Endothelial cell of umbilical vein (primary cell): ENCODE measurements around the gene SYNPR. TPM values are rescaled to one million over a fixed set of nuclear protein-coding genes. Genes with fewer than 3 reads are reported as not detected.

ENCODE experiments used
- BruUV-seq: library from RNA; stranded (reverse); fragments of 400-500 nt; replicated peaks from 2 replicates; lab custom pipeline; 2021; lab: Mats Ljungman, UMichigan
- CTCF ChIA-PET: fragments of 300-600, 350-600 bp; sonication (Branson Sonifier 250); formaldehyde crosslinking; loops from one replicate; lab custom pipeline; 2021; ENCODE audit warnings: antibody characterized with exemption, inconsistent platforms; lab: Charles Lee
- POLR2A ChIA-PET: fragments of 300-600, 350-600 bp; sonication (Branson Sonifier 250); formaldehyde crosslinking; loops from one replicate; lab custom pipeline; 2021; ENCODE audit warnings: antibody characterized with exemption, inconsistent platforms; lab: Charles Lee
- DNase-seq: peaks from one replicate; pipeline ENCODE4 v3.0.0-alpha.2; 2011; ENCODE audit warnings: low read depth, low spot score
- FAIRE-seq: peaks from 2 replicates; lab custom pipeline; 2011; peaks lifted over from hg19 to GRCh38; lab: Jason Lieb, UNC
- H2AFZ ChIP-seq: 2 replicates; pipeline ENCODE4 v1.6.0; 2012; ENCODE audit warnings: low read depth, low read length, control low read depth, inconsistent platforms
- H3K27ac ChIP-seq: 2 replicates; pipeline ENCODE4 v1.5.1; 2011; ENCODE audit warnings: low read depth, mild to moderate bottlenecking, control low read depth, low read length, moderate library complexity; ENCODE audit not compliant: insufficient read depth
- H3K27me3 ChIP-seq, 2 experiments: 2 replicates each; pipeline versions ENCODE4 v1.6.0 to v1.6.1; 2011; ENCODE audit warnings: low read length in 2 of 2, mixed read lengths in 1 of 2; ENCODE audit not compliant: control insufficient read depth in 2 of 2, insufficient read depth in 2 of 2
- H3K36me3 ChIP-seq, 2 experiments: 2 replicates in 1 of 2; 3 replicates in 1 of 2; pipeline ENCODE4 v1.5.1; 2011; ENCODE audit warnings: low read length in 2 of 2, mild to moderate bottlenecking in 1 of 2, moderate library complexity in 1 of 2; ENCODE audit not compliant: control insufficient read depth in 2 of 2, insufficient read depth in 2 of 2; ENCODE audit errors: extremely low read depth in 1 of 2
- H3K4me1 ChIP-seq: 3 replicates; pipeline ENCODE4 v1.5.1; 2011; ENCODE audit warnings: mild to moderate bottlenecking, low read length; ENCODE audit not compliant: control insufficient read depth, insufficient read depth; ENCODE audit errors: extremely low read depth
- H3K4me2 ChIP-seq: 2 replicates; pipeline ENCODE4 v1.6.1; 2011; ENCODE audit warnings: low read length, control low read depth, mixed read lengths; ENCODE audit not compliant: insufficient read depth
- H3K4me3 ChIP-seq, 3 experiments: fragments of 200-600 bp in 1 of 3; sonication (generic), shearing (Covaris generic) in 1 of 3; replicated peaks in 1 of 3; 2 replicates each; pipeline ENCODE4 v1.5.1; 2011 to 2016; ENCODE audit warnings: control low read depth in 3 of 3, low read length in 3 of 3, mild to moderate bottlenecking in 2 of 3, inconsistent platforms in 1 of 3, low read depth in 1 of 3, moderate library complexity in 1 of 3; ENCODE audit not compliant: insufficient read depth in 1 of 3
- H3K79me2 ChIP-seq: 2 replicates; pipeline ENCODE4 v1.6.0; 2012; ENCODE audit warnings: low read length, inconsistent platforms; ENCODE audit not compliant: control insufficient read depth, insufficient read depth
- H3K9ac ChIP-seq: replicated peaks from 2 replicates; pipeline ENCODE3; 2011; ENCODE audit warnings: low read length, control low read depth; ENCODE audit not compliant: insufficient read depth; ENCODE audit errors: extremely low read depth
- H3K9me1 ChIP-seq: replicated peaks from 3 replicates; pipeline ENCODE4 v1.6.0; 2011; ENCODE audit warnings: mild to moderate bottlenecking, low read length; ENCODE audit not compliant: control insufficient read depth, insufficient read depth; ENCODE audit errors: extremely low read depth
- H3K9me3 ChIP-seq: replicated peaks from 2 replicates; pipeline ENCODE4 v1.5.1; 2012; ENCODE audit warnings: low read length, inconsistent platforms; ENCODE audit not compliant: control insufficient read depth, insufficient read depth
- H4K20me1 ChIP-seq: replicated peaks from 2 replicates; pipeline ENCODE3; 2011; ENCODE audit warnings: mild to moderate bottlenecking, low read length; ENCODE audit not compliant: control insufficient read depth, insufficient read depth; ENCODE audit errors: extremely low read depth
- GATA2 ChIP-seq: IDR thresholded peaks from 2 replicates; pipeline ENCODE4 v1.7.0; 2011; ENCODE audit warnings: low read depth, mild to moderate bottlenecking, moderate library complexity, mixed read lengths, low read length; ENCODE audit not compliant: insufficient read length, insufficient read depth
- JUN ChIP-seq: IDR thresholded peaks from 2 replicates; pipeline ENCODE4 v1.6.1; 2011; ENCODE audit warnings: borderline replicate concordance, low read depth; ENCODE audit not compliant: insufficient read length, insufficient read depth
- MYC ChIP-seq: IDR thresholded peaks from one replicate; pipeline ENCODE4 v1.6.1; 2011; ENCODE audit warnings: mild to moderate bottlenecking, low read depth, low read length
- POLR2AphosphoS5 ChIP-seq: IDR thresholded peaks from 2 replicates; pipeline ENCODE4 v1.6.1; 2012; ENCODE audit warnings: low read depth, mild to moderate bottlenecking, control low read depth, low read length, moderate library complexity; ENCODE audit not compliant: insufficient read depth
- dilution Hi-C: fragments of 300-500 bp; cut with MboI; formaldehyde crosslinking; loops from one replicate; pipeline ENCODE4 v1.15.0; 2019; ENCODE audit warnings: low sequenced_read_pairs; ENCODE audit not compliant: extremely low pct_ligation_motif_present
- intact Hi-C: fragments of 100-400 bp; cut with micrococcal nuclease; formaldehyde crosslinking; loops from one replicate; pipeline ENCODE4 v1.10.0; 2022
- polyA plus RNA-seq, 4 experiments: library from polyadenylated mRNA; depleted of rRNA in 3 of 4; stranded (reverse) in 3 of 4; unstranded in 1 of 4; fragments of >200 nt; gene quantifications; 2 replicates each; pipeline versions ENCODE4 v1.2.1 to v1.2.3, GENCODE V29; 2011 to 2012; ENCODE audit warnings: missing spikeins in 1 of 4
- total RNA-seq: library from RNA; stranded (reverse); gene quantifications from 2 replicates; pipeline ENCODE4 v1.2.3, GENCODE V29; 2021
- TF ChIP-seq, protein P1 (sequence below): IDR thresholded peaks from 2 replicates; pipeline ENCODE4 v1.6.1; 2011; ENCODE audit not compliant: insufficient read depth, insufficient read length
- TF ChIP-seq, protein P2 (sequence below), 2 donors: IDR thresholded peaks; 1 replicate in 1 of 2; 2 replicates in 1 of 2; pipeline ENCODE4 v1.5.1; 2011; ENCODE audit warnings: low read length in 2 of 2, mild to moderate bottlenecking in 2 of 2, moderate library complexity in 2 of 2, control low read depth in 1 of 2, inconsistent platforms in 1 of 2, low read depth in 1 of 2; ENCODE audit not compliant: insufficient read depth in 1 of 2; ENCODE audit errors: extremely low read depth in 1 of 2

The SYNPR gene
- total and polyA plus RNA-seq, 2 donors (not counting 3 experiments of a cell fraction or from before 2014, with no cell fraction given), result not detected

DNA sequence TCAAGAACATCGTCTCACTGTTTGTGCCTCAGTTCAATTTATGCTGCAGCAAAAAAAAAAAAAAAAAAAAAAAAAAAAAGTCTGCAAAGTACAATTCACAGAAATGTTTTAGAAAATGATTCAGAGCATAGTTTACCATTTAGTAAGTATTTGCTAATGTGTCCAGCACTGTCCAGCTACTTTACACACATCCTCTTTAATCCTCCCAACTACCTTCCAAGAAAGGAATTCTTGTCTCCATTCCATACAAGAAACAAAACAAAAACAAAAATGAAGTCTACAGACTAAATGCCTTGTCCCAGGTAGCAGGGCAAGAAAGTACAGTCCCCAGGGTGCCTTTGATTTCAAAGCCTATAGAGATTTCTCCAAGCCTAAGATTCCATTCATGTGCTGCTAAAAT is 335.5 kb downstream of the SYNPR start:
- Histone ChIP-seq H3K4me1 (no peaks in the 10 kb centered on the region), H3K9me1 (no peaks in the 10 kb centered on the region), H3K9me3 (no peaks in the 10 kb centered on the region), H4K20me1 (no peaks in the 10 kb centered on the region), H3K36me3 (no peaks in the 10 kb centered on the region), H3K4me3 (no peak overlapping the region), H3K9ac (no peak overlapping the region), H3K79me2 (no peaks in the 10 kb centered on the region), H2AFZ (no peak overlapping the region), H3K27ac (no peak overlapping the region), H3K27me3 (no peaks in the 10 kb centered on the region), H3K4me2 (no peak overlapping the region)
- FAIRE-seq (no peak), DNase-seq (no peak)
- ChIA-PET POLR2A (no interaction called here), CTCF (no interaction called here)
- BruUV-seq, result no TSS peak
- dilution Hi-C loops, result no loop called here
- TF ChIP-seq GATA2, result no peak
- no peak for TF ChIP-seq MYC
- intact Hi-C loops, result no loop called here

DNA sequence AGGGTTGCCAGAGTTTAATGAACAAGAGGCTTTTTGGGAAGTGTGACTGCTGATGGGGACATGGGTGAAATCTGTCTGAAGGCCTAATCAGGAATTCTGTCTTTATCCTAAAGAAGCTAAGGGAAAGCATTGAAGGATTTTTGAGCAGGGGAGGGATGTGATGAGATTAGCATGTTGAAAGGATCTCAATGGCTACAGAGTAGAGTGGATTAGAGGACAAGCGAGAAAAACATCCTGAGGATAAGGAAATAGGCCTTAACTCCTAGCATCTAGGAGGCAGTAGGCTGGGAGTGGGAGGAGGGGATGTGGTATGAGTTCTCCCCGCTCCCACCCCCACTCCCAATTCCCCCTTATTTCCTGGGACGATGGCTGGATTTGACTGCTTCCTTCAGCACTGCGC is 339.3 kb downstream of the SYNPR start:
- CTCF ChIA-PET, result no interaction called here
- dilution Hi-C loops, result no loop called here
- no TSS peak for BruUV-seq

More for the DNA sequence above, 339.3 kb downstream of the SYNPR start:
- Histone ChIP-seq H3K9me3 (no peaks in the 10 kb centered on the region), H3K4me1 (no peaks in the 10 kb centered on the region), H3K27ac (no peak overlapping the region), H3K4me3 (no peak overlapping the region), H3K79me2 (no peaks in the 10 kb centered on the region), H3K36me3 (no peaks in the 10 kb centered on the region), H3K4me2 (no peak overlapping the region), H4K20me1 (no peaks in the 10 kb centered on the region), H2AFZ (no peak overlapping the region), H3K27me3 (no peaks in the 10 kb centered on the region), H3K9me1 (no peaks in the 10 kb centered on the region), H3K9ac (no peak overlapping the region)
- TF ChIP-seq MYC (no peak), JUN (no peak), POLR2AphosphoS5 (no peak)
- TF ChIP-seq, protein P1, sequence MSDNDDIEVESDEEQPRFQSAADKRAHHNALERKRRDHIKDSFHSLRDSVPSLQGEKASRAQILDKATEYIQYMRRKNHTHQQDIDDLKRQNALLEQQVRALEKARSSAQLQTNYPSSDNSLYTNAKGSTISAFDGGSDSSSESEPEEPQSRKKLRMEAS, result no peak
- TF ChIP-seq, protein P2, sequence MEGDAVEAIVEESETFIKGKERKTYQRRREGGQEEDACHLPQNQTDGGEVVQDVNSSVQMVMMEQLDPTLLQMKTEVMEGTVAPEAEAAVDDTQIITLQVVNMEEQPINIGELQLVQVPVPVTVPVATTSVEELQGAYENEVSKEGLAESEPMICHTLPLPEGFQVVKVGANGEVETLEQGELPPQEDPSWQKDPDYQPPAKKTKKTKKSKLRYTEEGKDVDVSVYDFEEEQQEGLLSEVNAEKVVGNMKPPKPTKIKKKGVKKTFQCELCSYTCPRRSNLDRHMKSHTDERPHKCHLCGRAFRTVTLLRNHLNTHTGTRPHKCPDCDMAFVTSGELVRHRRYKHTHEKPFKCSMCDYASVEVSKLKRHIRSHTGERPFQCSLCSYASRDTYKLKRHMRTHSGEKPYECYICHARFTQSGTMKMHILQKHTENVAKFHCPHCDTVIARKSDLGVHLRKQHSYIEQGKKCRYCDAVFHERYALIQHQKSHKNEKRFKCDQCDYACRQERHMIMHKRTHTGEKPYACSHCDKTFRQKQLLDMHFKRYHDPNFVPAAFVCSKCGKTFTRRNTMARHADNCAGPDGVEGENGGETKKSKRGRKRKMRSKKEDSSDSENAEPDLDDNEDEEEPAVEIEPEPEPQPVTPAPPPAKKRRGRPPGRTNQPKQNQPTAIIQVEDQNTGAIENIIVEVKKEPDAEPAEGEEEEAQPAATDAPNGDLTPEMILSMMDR (IDR thresholded peaks at IDR 0.05; ENCODE audit: extremely low read depth in 1 of 2, insufficient read depth in 1 of 2, low read depth in 1 of 2, low read length in 2 of 2), result no peak
- intact Hi-C loops, result no loop called here
- POLR2A ChIA-PET, result no interaction called here
- FAIRE-seq (no peak), DNase-seq (no peak)
